Stimulated activated CD4-positive, alpha-beta T cell treated with anti-CD3 and anti-CD28 coated beads, Interleukin-1b, Interleukin-23, amount 100 ng/mL, for 4 hours (primary cell): Measurements from ENCODE around the gene ZNF644.
"Not testable (repeated sequence)": the region's sequence is repeated elsewhere in the genome, so short reads cannot be mapped to it uniquely, and the experiment has no call there.

Source experiments
- DNase-seq, 2 donors: peaks; one replicate each; pipeline ENCODE4 v3.0.0-alpha.2; 2020; ENCODE audit warnings: low read depth in 2 of 2

Gene ZNF644

GRCh38 chr1:90986953-90987352 is 34.9 kb downstream of the ZNF644 start:
- DNase-seq: no peak

- no peak for DNase-seq
These were observed 44.3 kb downstream of the ZNF644 start for GRCh38 chr1:90977522-90977921.

GRCh38 chr1:90973897-90974798 is 47.7 kb downstream of the ZNF644 start:
- no peak for DNase-seq

- no peak for DNase-seq
These were observed 51.6 kb downstream of the ZNF644 start for GRCh38 chr1:90970208-90970607.

GRCh38 chr1:90969241-90969640 is 52.6 kb downstream of the ZNF644 start:
- no peak for DNase-seq

- DNase-seq: no peak
These were observed 57.3 kb downstream of the ZNF644 start for GRCh38 chr1:90964444-90965035.

- no peak for DNase-seq
These were observed 58.2 kb downstream of the ZNF644 start for GRCh38 chr1:90963651-90964050.

- no peak for DNase-seq
These were observed 58.6 kb downstream of the ZNF644 start for GRCh38 chr1:90963236-90963635.

GRCh38 chr1:90959352-90960206 is 62.3 kb downstream of the ZNF644 start:
- DNase-seq: no peak

- no peak for DNase-seq
These were observed 64.3 kb downstream of the ZNF644 start for GRCh38 chr1:90957497-90957896.

GRCh38 chr1:90955769-90956168 is 66.1 kb downstream of the ZNF644 start:
- no peak for DNase-seq

GRCh38 chr1:90952906-90953305 is 68.9 kb downstream of the ZNF644 start:
- DNase-seq: no peak

- DNase-seq: no peak
These were observed 70.8 kb downstream of the ZNF644 start for GRCh38 chr1:90951009-90951408.

GRCh38 chr1:90948301-90948700 is 73.5 kb downstream of the ZNF644 start:
- DNase-seq: no peak

GRCh38 chr1:90946630-90947029 is 75.2 kb downstream of the ZNF644 start:
- no peak for DNase-seq

- DNase-seq: no peak
These were observed 76.5 kb downstream of the ZNF644 start for GRCh38 chr1:90945287-90945686.

- no peak for DNase-seq
These were observed 77.9 kb downstream of the ZNF644 start for GRCh38 chr1:90943966-90944365.

- no peak for DNase-seq
These were observed 81.1 kb downstream of the ZNF644 start for GRCh38 chr1:90940746-90941145.

GRCh38 chr1:90936731-90937130 is 85.1 kb downstream of the ZNF644 start:
- DNase-seq: no peak

GRCh38 chr1:90936061-90936460 is 85.8 kb downstream of the ZNF644 start:
- no peak for DNase-seq

- not testable (repeated sequence) for DNase-seq
These were observed 93.6 kb downstream of the ZNF644 start for GRCh38 chr1:90928231-90928630.

- not testable (repeated sequence) for DNase-seq
These were observed 94.2 kb downstream of the ZNF644 start for GRCh38 chr1:90927674-90928073.
